ENCODE data around the gene P2RX2.

Gene P2RX2

GRCh38 chr12:132608231-132609171, 10.1 kb upstream of the P2RX2 start:
- no peak overlapping the region for H3K27ac ChIP-seq (ENCODE audit: low read depth in 2 of 2, low read length in 2 of 2)
- peaks cover 32 to 38% of the 10 kb centered on the region in 2 donors for H3K27me3 ChIP-seq (ENCODE audit: control insufficient read depth in 2 of 2, insufficient read depth in 2 of 2, low read length in 2 of 2)
- no peaks in the 10 kb centered on the region for H3K36me3 ChIP-seq (ENCODE audit: control insufficient read depth in 2 of 2, insufficient read depth in 2 of 2, low read length in 2 of 2)
- no peak overlapping the region for H3K9ac ChIP-seq (ENCODE audit: low read depth in 1 of 2, low read length in 2 of 2)
- no peak overlapping the region for H3K4me3 ChIP-seq (ENCODE audit: low read length in 2 of 2)
- peaks cover 2 to 4% of the 10 kb centered on the region in 2 donors for H3K4me1 ChIP-seq (ENCODE audit: control insufficient read depth in 2 of 2, insufficient read depth in 2 of 2, low read length in 2 of 2)
- peaks cover 0 to 4% of the 10 kb centered on the region in 2 donors for H3K9me3 ChIP-seq (ENCODE audit: control insufficient read depth in 2 of 2, low read length in 2 of 2)

GRCh38 chr12:132610051-132610759, 8.4 kb upstream of the P2RX2 start, which contains the start of gene LRCOL1:
TSS of gene LRCOL1 (minus strand) at chr12:132610582. CDS start at chr12:132606251, 4,331 bp downstream.
- Histone ChIP-seq H3K27ac (ENCODE audit: low read depth in 2 of 2, low read length in 2 of 2) (no peak within 1 kb of the TSS), H3K27me3 (ENCODE audit: control insufficient read depth in 2 of 2, insufficient read depth in 2 of 2, low read length in 2 of 2) (peaks cover 23 to 25% of the 10 kb centered on the region in 2 donors), H3K9me3 (ENCODE audit: control insufficient read depth in 2 of 2, low read length in 2 of 2) (peaks cover 0 to 4% of the 10 kb centered on the region in 2 donors), H3K9ac (ENCODE audit: low read depth in 1 of 2, low read length in 2 of 2) (no peak within 1 kb of the TSS), H3K4me1 (ENCODE audit: control insufficient read depth in 2 of 2, insufficient read depth in 2 of 2, low read length in 2 of 2) (no peaks in the 10 kb centered on the region), H3K4me3 (ENCODE audit: low read length in 2 of 2) (no peak within 1 kb of the TSS), H3K36me3 (ENCODE audit: control insufficient read depth in 2 of 2, insufficient read depth in 2 of 2, low read length in 2 of 2) (no peaks in the 10 kb centered on the region)

GRCh38 chr12:132610866-132611602, 7.5 kb upstream of the P2RX2 start:
- H3K27me3 ChIP-seq (ENCODE audit: control insufficient read depth in 2 of 2, insufficient read depth in 2 of 2, low read length in 2 of 2) = peaks cover 30 to 33% of the 10 kb centered on the region in 2 donors
- H3K27ac ChIP-seq (ENCODE audit: low read depth in 2 of 2, low read length in 2 of 2) = no peak overlapping the region
- H3K4me1 ChIP-seq (ENCODE audit: control insufficient read depth in 2 of 2, insufficient read depth in 2 of 2, low read length in 2 of 2) = no peaks in the 10 kb centered on the region
- no peak overlapping the region for H3K9ac ChIP-seq (ENCODE audit: low read depth in 1 of 2, low read length in 2 of 2)
- H3K36me3 ChIP-seq (ENCODE audit: control insufficient read depth in 2 of 2, insufficient read depth in 2 of 2, low read length in 2 of 2) = no peaks in the 10 kb centered on the region
- H3K9me3 ChIP-seq (ENCODE audit: control insufficient read depth in 2 of 2, low read length in 2 of 2) = peaks cover 0 to 6% of the 10 kb centered on the region in 2 donors
- no peak overlapping the region for H3K4me3 ChIP-seq (ENCODE audit: low read length in 2 of 2)

GRCh38 chr12:132611620-132612019, 7.0 kb upstream of the P2RX2 start:
- Histone ChIP-seq H3K27ac (ENCODE audit: low read depth in 2 of 2, low read length in 2 of 2) (no peak overlapping the region), H3K27me3 (ENCODE audit: control insufficient read depth in 2 of 2, insufficient read depth in 2 of 2, low read length in 2 of 2) (peaks cover 26 to 30% of the 10 kb centered on the region in 2 donors), H3K9ac (ENCODE audit: low read depth in 1 of 2, low read length in 2 of 2) (no peak overlapping the region), H3K4me3 (ENCODE audit: low read length in 2 of 2) (no peak overlapping the region), H3K36me3 (ENCODE audit: control insufficient read depth in 2 of 2, insufficient read depth in 2 of 2, low read length in 2 of 2) (no peaks in the 10 kb centered on the region), H3K4me1 (ENCODE audit: control insufficient read depth in 2 of 2, insufficient read depth in 2 of 2, low read length in 2 of 2) (no peaks in the 10 kb centered on the region), H3K9me3 (ENCODE audit: control insufficient read depth in 2 of 2, low read length in 2 of 2) (peaks cover 0 to 8% of the 10 kb centered on the region in 2 donors)

GRCh38 chr12:132614029-132614428, 4.5 kb upstream of the P2RX2 start:
- Histone ChIP-seq H3K36me3 (ENCODE audit: control insufficient read depth in 2 of 2, insufficient read depth in 2 of 2, low read length in 2 of 2) (no peaks in the 10 kb centered on the region), H3K27ac (ENCODE audit: low read depth in 2 of 2, low read length in 2 of 2) (no peak overlapping the region), H3K4me3 (ENCODE audit: low read length in 2 of 2) (no peak overlapping the region), H3K9ac (ENCODE audit: low read depth in 1 of 2, low read length in 2 of 2) (no peak overlapping the region), H3K27me3 (ENCODE audit: control insufficient read depth in 2 of 2, insufficient read depth in 2 of 2, low read length in 2 of 2) (peaks cover 23 to 26% of the 10 kb centered on the region in 2 donors), H3K9me3 (ENCODE audit: control insufficient read depth in 2 of 2, low read length in 2 of 2) (peaks cover 0 to 14% of the 10 kb centered on the region in 2 donors), H3K4me1 (ENCODE audit: control insufficient read depth in 2 of 2, insufficient read depth in 2 of 2, low read length in 2 of 2) (no peaks in the 10 kb centered on the region)

- H3K4me3 ChIP-seq (ENCODE audit: low read length in 2 of 2) = no peak overlapping the region
- no peaks in the 10 kb centered on the region for H3K4me1 ChIP-seq (ENCODE audit: control insufficient read depth in 2 of 2, insufficient read depth in 2 of 2, low read length in 2 of 2)
- H3K27ac ChIP-seq (ENCODE audit: low read depth in 2 of 2, low read length in 2 of 2) = no peak overlapping the region
- H3K9me3 ChIP-seq (ENCODE audit: control insufficient read depth in 2 of 2, low read length in 2 of 2) = peaks cover 0 to 14% of the 10 kb centered on the region in 2 donors
- H3K27me3 ChIP-seq (ENCODE audit: control insufficient read depth in 2 of 2, insufficient read depth in 2 of 2, low read length in 2 of 2) = peaks cover 24 to 25% of the 10 kb centered on the region in 2 donors
- no peaks in the 10 kb centered on the region for H3K36me3 ChIP-seq (ENCODE audit: control insufficient read depth in 2 of 2, insufficient read depth in 2 of 2, low read length in 2 of 2)
- H3K9ac ChIP-seq (ENCODE audit: low read depth in 1 of 2, low read length in 2 of 2) = no peak overlapping the region
Observed at GRCh38 chr12:132614861-132615578, 3.6 kb upstream of the P2RX2 start.

GRCh38 chr12:132615579-132616038, 3.0 kb upstream of the P2RX2 start:
- H3K36me3 ChIP-seq (ENCODE audit: control insufficient read depth in 2 of 2, insufficient read depth in 2 of 2, low read length in 2 of 2) = no peaks in the 10 kb centered on the region
- H3K9ac ChIP-seq (ENCODE audit: low read depth in 1 of 2, low read length in 2 of 2) = no peak overlapping the region
- peaks cover 22 to 25% of the 10 kb centered on the region in 2 donors for H3K27me3 ChIP-seq (ENCODE audit: control insufficient read depth in 2 of 2, insufficient read depth in 2 of 2, low read length in 2 of 2)
- H3K4me1 ChIP-seq (ENCODE audit: control insufficient read depth in 2 of 2, insufficient read depth in 2 of 2, low read length in 2 of 2) = no peaks in the 10 kb centered on the region
- H3K27ac ChIP-seq (ENCODE audit: low read depth in 2 of 2, low read length in 2 of 2) = no peak overlapping the region
- H3K4me3 ChIP-seq (ENCODE audit: low read length in 2 of 2) = no peak overlapping the region
- peaks cover 0 to 14% of the 10 kb centered on the region in 2 donors for H3K9me3 ChIP-seq (ENCODE audit: control insufficient read depth in 2 of 2, low read length in 2 of 2)

GRCh38 chr12:132617135-132617701, 1.4 kb upstream of the P2RX2 start:
- H3K27me3 ChIP-seq (ENCODE audit: control insufficient read depth in 2 of 2, insufficient read depth in 2 of 2, low read length in 2 of 2) = peaks cover 20 to 25% of the 10 kb centered on the region in 2 donors
- no peak overlapping the region for H3K9ac ChIP-seq (ENCODE audit: low read depth in 1 of 2, low read length in 2 of 2)
- peaks cover 0 to under 1% of the 10 kb centered on the region in 2 donors for H3K4me1 ChIP-seq (ENCODE audit: control insufficient read depth in 2 of 2, insufficient read depth in 2 of 2, low read length in 2 of 2)
- H3K27ac ChIP-seq (ENCODE audit: low read depth in 2 of 2, low read length in 2 of 2) = no peak overlapping the region
- H3K36me3 ChIP-seq (ENCODE audit: control insufficient read depth in 2 of 2, insufficient read depth in 2 of 2, low read length in 2 of 2) = no peaks in the 10 kb centered on the region
- no peak overlapping the region for H3K4me3 ChIP-seq (ENCODE audit: low read length in 2 of 2)
- peaks cover 0 to 10% of the 10 kb centered on the region in 2 donors for H3K9me3 ChIP-seq (ENCODE audit: control insufficient read depth in 2 of 2, low read length in 2 of 2)

Measured in mucosa of rectum (tissue), 2 donors.